Upper lobe of left lung (tissue), 6 donors: Measurements from ENCODE around the gene STK33. TPM values are rescaled to one million over a fixed set of nuclear protein-coding genes. Genes with fewer than 3 reads are reported as not detected.
A peak's percentile ranks its signal among the peaks of the same experiment; 100 is the strongest.

Source experiments
- ATAC-seq, 2 donors: fragments of 200-7000 bp; cut with Tn5 transposase; one replicate each; pipeline ENCODE4 v1.9.1; 2022; ENCODE audit warnings: mild to moderate bottlenecking in 2 of 2, moderate library complexity in 2 of 2; ENCODE audit not compliant: low FRiP score in 2 of 2
- DNase-seq, 2 donors: peaks; one replicate each; pipeline ENCODE4 v3.0.0-alpha.2; 2019 to 2020
- H3K27ac ChIP-seq, 4 donors: fragments of 200-600 bp; sonication (generic); one replicate each; pipeline ENCODE4 v1.5.1; 2016 to 2019
- H3K27me3 ChIP-seq, 4 donors: fragments of 200-600 bp; sonication (generic); one replicate each; pipeline ENCODE4 v1.5.1; 2017 to 2019
- H3K36me3 ChIP-seq, 4 donors: fragments of 200-600 bp; sonication (generic); one replicate each; pipeline ENCODE4 v1.5.1; 2016 to 2019
- H3K4me1 ChIP-seq, 4 donors: fragments of 200-600 bp; sonication (generic); one replicate each; pipeline ENCODE4 v1.5.1; 2018 to 2019
- H3K4me3 ChIP-seq, 4 donors: fragments of 200-600 bp; sonication (generic); one replicate each; pipeline ENCODE4 v1.5.1; 2017 to 2019; ENCODE audit warnings: mild to moderate bottlenecking in 2 of 4, moderate library complexity in 1 of 4
- H3K9me3 ChIP-seq, 4 donors: fragments of 200-600 bp; sonication (generic); one replicate each; pipeline ENCODE4 v1.5.1; 2018 to 2019
- CTCF ChIP-seq, 6 experiments: fragments of 450-650 bp in 4 of 6; fragments of 200-600 bp in 2 of 6; sonication (generic) in 2 of 6; IDR thresholded peaks; one replicate each; pipeline ENCODE4 v1.5.1; 2016 to 2019; ENCODE audit warnings: antibody characterized with exemption in 6 of 6
- EP300 ChIP-seq, 4 donors: sonication (generic); formaldehyde crosslinking; IDR thresholded peaks; one replicate each; pipeline ENCODE4 v1.5.1; 2017; ENCODE audit warnings: antibody characterized with exemption in 4 of 4, control low read depth in 2 of 4
- POLR2A ChIP-seq, 4 donors: fragments of 450-650 bp; IDR thresholded peaks; one replicate each; pipeline ENCODE4 v1.5.1; 2016 to 2017; ENCODE audit warnings: antibody characterized with exemption in 4 of 4, mild to moderate bottlenecking in 2 of 4
- POLR2AphosphoS5 ChIP-seq, 2 donors: sonication (generic); formaldehyde crosslinking; IDR thresholded peaks; one replicate each; pipeline ENCODE4 v1.5.1; 2017; ENCODE audit warnings: antibody characterized with exemption in 2 of 2
- WGBS, 2 donors: methylation state at CpG; one replicate each; pipeline ENCODE4 v1.1.5; 2017 to 2018; 5-methylcytosine and 5-hydroxymethylcytosine counted together
- total RNA-seq, 6 donors: library from RNA; depleted of rRNA in 4 of 6; stranded (reverse); fragments of >200 nt in 4 of 6; gene quantifications; one replicate each; pipeline versions ENCODE4 v1.1.0 to v1.2.1, GENCODE V29; 2016 to 2021
- donor health status: DM: no; HTN: no; CAD: no; lungs with moderate emphysema.
- donor health status: DM: no; HTN: yes; CAD: no; lungs with severe emphysema.

STK33 gene
- total RNA-seq, 6 donors from 2014 or later, result 10.3 to 77.0 (median 15.6) TPM

DNA sequence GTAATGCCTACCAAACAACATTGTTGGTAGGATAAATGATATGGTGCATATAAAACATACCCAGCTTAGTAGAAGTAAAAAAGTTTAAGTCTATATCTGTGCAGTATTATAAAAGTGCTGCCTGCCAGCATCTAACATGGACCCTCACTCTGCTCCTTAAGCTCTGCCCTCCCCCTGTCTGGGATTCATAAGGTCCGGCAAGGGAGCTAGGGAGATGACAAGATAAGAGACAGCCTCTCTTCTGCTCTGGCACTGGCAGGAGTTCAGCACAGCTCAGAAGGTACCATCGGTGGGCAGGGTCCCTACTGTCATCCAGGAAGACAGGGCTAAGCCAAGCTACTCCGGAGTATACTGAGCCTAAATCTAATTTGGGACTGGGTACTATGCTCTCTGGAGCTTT lies 45.6 kb upstream of the STK33 start:
- 60 to 88% methylated on average over 1 to 3 of the region's 3 CpGs for WGBS, 2 donors
- no peaks in the 10 kb centered on the region for H3K9me3 ChIP-seq
- DNase-seq (no peak), ATAC-seq (no peak)
- no peak overlapping the region for H3K27ac ChIP-seq
- H3K36me3 ChIP-seq, result peaks cover 3 to 69% (median 31%) of the 10 kb centered on the region in 4 donors
- H3K27me3 ChIP-seq, result no peaks in the 10 kb centered on the region
- no peaks in the 10 kb centered on the region for H3K4me1 ChIP-seq
- no peak overlapping the region for H3K4me3 ChIP-seq
- TF ChIP-seq CTCF (IDR thresholded peaks at IDR 0.05), result no peak
- no peak for TF ChIP-seq POLR2AphosphoS5 (IDR thresholded peaks at IDR 0.05)
- TF ChIP-seq POLR2A (IDR thresholded peaks at IDR 0.05), result no peak
- no peak for TF ChIP-seq EP300 (IDR thresholded peaks at IDR 0.05)

- Histone ChIP-seq H3K36me3 (peaks cover 3 to 73% (median 35%) of the 10 kb centered on the region in 4 donors), H3K27me3 (no peaks in the 10 kb centered on the region), H3K9me3 (no peaks in the 10 kb centered on the region), H3K4me1 (no peaks in the 10 kb centered on the region), H3K27ac (no peak overlapping the region), H3K4me3 (no peak overlapping the region)
- ATAC-seq, result no peak
- WGBS, 2 donors, result 94 to 98% methylated on average over 5 of the region's 5 CpGs
- DNase-seq, result no peak
- TF ChIP-seq POLR2A (IDR thresholded peaks at IDR 0.05), result no peak
- TF ChIP-seq POLR2AphosphoS5 (IDR thresholded peaks at IDR 0.05), result no peak
- no peak for TF ChIP-seq CTCF (IDR thresholded peaks at IDR 0.05)
- no peak for TF ChIP-seq EP300 (IDR thresholded peaks at IDR 0.05)
Observed at GRCh38 chr11:8638300-8638699, 44.3 kb upstream of the STK33 start.

DNA sequence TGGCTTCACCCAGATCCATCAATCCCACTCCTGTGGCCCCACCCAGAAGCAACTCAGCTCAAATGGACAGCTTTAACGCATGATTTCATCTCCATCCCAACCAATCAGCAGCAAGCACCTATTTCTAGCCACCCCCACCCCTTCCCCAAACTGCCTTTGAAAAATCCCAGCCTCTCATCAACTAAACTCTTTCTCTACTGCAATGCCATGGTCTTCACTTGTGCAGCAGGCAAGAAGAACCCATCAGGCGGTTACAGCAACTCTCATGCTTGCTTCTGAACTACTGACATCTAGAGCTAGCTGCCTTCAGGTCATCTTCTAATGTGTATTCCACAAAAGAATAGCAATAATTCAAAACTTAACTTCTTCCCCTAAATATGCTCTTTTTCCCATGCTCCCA lies 42.1 kb upstream of the STK33 start:
- Histone ChIP-seq H3K36me3 (peaks cover 3 to 57% (median 27%) of the 10 kb centered on the region in 4 donors), H3K9me3 (no peaks in the 10 kb centered on the region), H3K27me3 (no peaks in the 10 kb centered on the region), H3K27ac (no peak overlapping the region), H3K4me3 (no peak overlapping the region), H3K4me1 (no peaks in the 10 kb centered on the region)
- DNase-seq, result no peak
- WGBS, 2 donors, result 94 to 95% methylated on average over 2 of the region's 2 CpGs
- no peak for ATAC-seq
- TF ChIP-seq POLR2A (IDR thresholded peaks at IDR 0.05), result no peak
- TF ChIP-seq CTCF (IDR thresholded peaks at IDR 0.05), result no peak
- TF ChIP-seq EP300 (IDR thresholded peaks at IDR 0.05), result no peak
- TF ChIP-seq POLR2AphosphoS5 (IDR thresholded peaks at IDR 0.05), result no peak

DNA sequence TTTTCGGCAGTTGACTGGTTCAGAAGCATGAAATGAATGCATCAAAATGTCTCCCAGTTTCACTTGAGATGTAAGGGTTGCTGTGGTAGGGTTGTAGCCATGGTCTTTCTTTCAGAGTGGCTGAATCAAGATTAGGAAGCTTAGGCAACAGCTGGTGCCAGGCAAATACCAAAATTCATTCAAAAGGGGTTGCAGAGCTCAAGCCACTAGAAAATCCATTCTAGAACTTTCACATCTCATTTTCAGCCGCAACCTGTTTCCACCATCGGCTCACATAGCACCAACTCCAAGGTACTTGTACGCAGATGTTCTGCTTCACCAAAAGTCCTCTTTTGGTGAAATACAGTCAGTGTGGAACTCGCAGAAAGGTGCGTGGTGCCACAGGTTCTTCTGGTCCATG lies 40.5 kb upstream of the STK33 start:
- peaks cover 3 to 43% (median 24%) of the 10 kb centered on the region in 4 donors for H3K36me3 ChIP-seq
- ATAC-seq, result no peak
- H3K27ac ChIP-seq, result no peak overlapping the region
- no peak overlapping the region for H3K4me3 ChIP-seq
- TF ChIP-seq EP300 (IDR thresholded peaks at IDR 0.05), result no peak
- no peak for TF ChIP-seq CTCF (IDR thresholded peaks at IDR 0.05)
- no peak for TF ChIP-seq POLR2A (IDR thresholded peaks at IDR 0.05)
- no peak for TF ChIP-seq POLR2AphosphoS5 (IDR thresholded peaks at IDR 0.05)
- no peak for DNase-seq
- H3K4me1 ChIP-seq, result no peaks in the 10 kb centered on the region
- no peaks in the 10 kb centered on the region for H3K27me3 ChIP-seq
- no peaks in the 10 kb centered on the region for H3K9me3 ChIP-seq
- WGBS, 2 donors, result 93 to 96% methylated on average over 6 of the region's 6 CpGs

DNA sequence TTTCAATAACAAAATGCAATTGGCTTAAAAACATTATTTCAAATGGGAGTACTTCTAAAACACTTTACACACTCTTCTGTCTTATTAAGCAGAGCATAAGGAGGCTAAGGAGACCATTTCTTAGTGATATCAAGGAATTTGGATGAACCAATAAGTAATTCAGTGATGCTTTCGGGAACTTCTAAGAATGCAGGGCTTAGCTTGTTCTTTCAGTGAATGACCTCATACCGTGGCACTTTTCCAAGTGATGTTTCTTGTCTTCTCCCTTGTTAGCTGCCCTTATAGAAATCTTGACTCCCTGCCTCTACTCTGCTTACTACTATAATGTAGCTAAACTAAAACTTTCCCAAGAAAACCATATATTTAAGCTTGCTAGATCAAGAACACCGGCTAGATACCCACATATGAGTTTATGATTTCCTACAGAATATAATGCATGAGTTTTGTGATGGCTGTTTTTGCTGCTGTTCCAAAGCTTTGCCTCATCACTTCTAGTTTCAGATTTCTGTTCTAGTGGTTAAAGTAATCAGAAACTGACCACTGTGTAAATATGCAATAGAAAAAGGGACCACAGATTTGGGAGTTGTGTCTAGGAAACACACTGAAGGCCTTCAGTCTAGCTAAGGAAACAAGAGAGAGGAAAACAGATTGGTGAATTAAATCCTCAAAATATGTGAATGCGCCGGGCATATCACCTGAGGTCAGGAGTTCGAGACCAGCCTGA lies 37.5 kb upstream of the STK33 start:
- DNase-seq, result no peak
- Histone ChIP-seq H3K9me3 (no peaks in the 10 kb centered on the region), H3K27me3 (no peaks in the 10 kb centered on the region), H3K27ac (no peak overlapping the region), H3K4me1 (no peaks in the 10 kb centered on the region), H3K36me3 (peaks cover 0 to 16% (median 8%) of the 10 kb centered on the region in 4 donors), H3K4me3 (no peak overlapping the region)
- no peak for TF ChIP-seq EP300 (IDR thresholded peaks at IDR 0.05)
- peak in 1 of 2 donors; percentile 49 for ATAC-seq
- 86 to 87% methylated on average over 6 of the region's 6 CpGs for WGBS, 2 donors
